Measurements from ENCODE around the gene CHL1.

Gene CHL1

GRCh38 chr3:418239-418929, 221.8 kb downstream of the CHL1 start:
- no peaks in the 10 kb centered on the region for H3K4me1 ChIP-seq (ENCODE audit: insufficient read depth, low read length)
- ATAC-seq (ENCODE audit: insufficient read depth, low read depth) (no peak), DNase-seq (no peak)
- no peak overlapping the region for H3K4me2 ChIP-seq (ENCODE audit: insufficient read depth, low read length)
- no peaks in the 10 kb centered on the region for H3K36me3 ChIP-seq (ENCODE audit: insufficient read depth, low read length)
- H4K20me1 ChIP-seq (ENCODE audit: insufficient read depth, low read length) = no peaks in the 10 kb centered on the region
- H3K4me3 ChIP-seq (ENCODE audit: low read depth in 1 of 2, low read length in 2 of 2) = no peak overlapping the region
- H2AFZ ChIP-seq (ENCODE audit: low read depth, low read length) = no peak overlapping the region
- H3K27me3 ChIP-seq (ENCODE audit: insufficient read depth, low read length, poor library complexity) = no peaks in the 10 kb centered on the region
- no peaks in the 10 kb centered on the region for H3K79me2 ChIP-seq (ENCODE audit: insufficient read depth, low read length)
- TF ChIP-seq, protein P1, sequence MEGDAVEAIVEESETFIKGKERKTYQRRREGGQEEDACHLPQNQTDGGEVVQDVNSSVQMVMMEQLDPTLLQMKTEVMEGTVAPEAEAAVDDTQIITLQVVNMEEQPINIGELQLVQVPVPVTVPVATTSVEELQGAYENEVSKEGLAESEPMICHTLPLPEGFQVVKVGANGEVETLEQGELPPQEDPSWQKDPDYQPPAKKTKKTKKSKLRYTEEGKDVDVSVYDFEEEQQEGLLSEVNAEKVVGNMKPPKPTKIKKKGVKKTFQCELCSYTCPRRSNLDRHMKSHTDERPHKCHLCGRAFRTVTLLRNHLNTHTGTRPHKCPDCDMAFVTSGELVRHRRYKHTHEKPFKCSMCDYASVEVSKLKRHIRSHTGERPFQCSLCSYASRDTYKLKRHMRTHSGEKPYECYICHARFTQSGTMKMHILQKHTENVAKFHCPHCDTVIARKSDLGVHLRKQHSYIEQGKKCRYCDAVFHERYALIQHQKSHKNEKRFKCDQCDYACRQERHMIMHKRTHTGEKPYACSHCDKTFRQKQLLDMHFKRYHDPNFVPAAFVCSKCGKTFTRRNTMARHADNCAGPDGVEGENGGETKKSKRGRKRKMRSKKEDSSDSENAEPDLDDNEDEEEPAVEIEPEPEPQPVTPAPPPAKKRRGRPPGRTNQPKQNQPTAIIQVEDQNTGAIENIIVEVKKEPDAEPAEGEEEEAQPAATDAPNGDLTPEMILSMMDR (IDR thresholded peaks at IDR 0.05; ENCODE audit: borderline replicate concordance, extremely low read depth, low read length, poor library complexity, severe bottlenecking) = no peak
- TF ChIP-seq EZH2 (IDR thresholded peaks at IDR 0.05; ENCODE audit: borderline replicate concordance, low read depth, low read length, severe bottlenecking) = no peak
- H3K27ac ChIP-seq (ENCODE audit: low read length) = no peak overlapping the region
- no peaks in the 10 kb centered on the region for H3K9me3 ChIP-seq (ENCODE audit: insufficient read depth, low read length, severe bottlenecking)
- H3K9ac ChIP-seq (ENCODE audit: low read depth, low read length) = no peak overlapping the region

GRCh38 chr3:420584-420983, 224.0 kb downstream of the CHL1 start:
- no peak overlapping the region for H3K9ac ChIP-seq (ENCODE audit: low read depth, low read length)
- no peak overlapping the region for H3K4me2 ChIP-seq (ENCODE audit: insufficient read depth, low read length)
- H3K79me2 ChIP-seq (ENCODE audit: insufficient read depth, low read length) = no peaks in the 10 kb centered on the region
- H3K27ac ChIP-seq (ENCODE audit: low read length) = no peak overlapping the region
- H3K4me3 ChIP-seq (ENCODE audit: low read depth in 1 of 2, low read length in 2 of 2) = no peak overlapping the region
- H3K36me3 ChIP-seq (ENCODE audit: insufficient read depth, low read length) = no peaks in the 10 kb centered on the region
- H3K27me3 ChIP-seq (ENCODE audit: insufficient read depth, low read length, poor library complexity) = no peaks in the 10 kb centered on the region
- ATAC-seq (ENCODE audit: insufficient read depth, low read depth) = no peak
- no peaks in the 10 kb centered on the region for H3K9me3 ChIP-seq (ENCODE audit: insufficient read depth, low read length, severe bottlenecking)
- H4K20me1 ChIP-seq (ENCODE audit: insufficient read depth, low read length) = no peaks in the 10 kb centered on the region
- no peaks in the 10 kb centered on the region for H3K4me1 ChIP-seq (ENCODE audit: insufficient read depth, low read length)
- TF ChIP-seq EZH2 (IDR thresholded peaks at IDR 0.05; ENCODE audit: borderline replicate concordance, low read depth, low read length, severe bottlenecking) = no peak
- TF ChIP-seq, protein P1 (IDR thresholded peaks at IDR 0.05; ENCODE audit: borderline replicate concordance, extremely low read depth, low read length, poor library complexity, severe bottlenecking) = no peak
- no peak overlapping the region for H2AFZ ChIP-seq (ENCODE audit: low read depth, low read length)
- no peak for DNase-seq

- Histone ChIP-seq H3K36me3 (ENCODE audit: insufficient read depth, low read length) (no peaks in the 10 kb centered on the region), H3K4me1 (ENCODE audit: insufficient read depth, low read length) (no peaks in the 10 kb centered on the region), H3K27ac (ENCODE audit: low read length) (no peak overlapping the region), H3K79me2 (ENCODE audit: insufficient read depth, low read length) (no peaks in the 10 kb centered on the region), H3K9me3 (ENCODE audit: insufficient read depth, low read length, severe bottlenecking) (no peaks in the 10 kb centered on the region), H3K27me3 (ENCODE audit: insufficient read depth, low read length, poor library complexity) (no peaks in the 10 kb centered on the region), H3K4me3 (ENCODE audit: low read depth in 1 of 2, low read length in 2 of 2) (no peak overlapping the region), H4K20me1 (ENCODE audit: insufficient read depth, low read length) (no peaks in the 10 kb centered on the region), H3K4me2 (ENCODE audit: insufficient read depth, low read length) (no peak overlapping the region), H3K9ac (ENCODE audit: low read depth, low read length) (no peak overlapping the region), H2AFZ (ENCODE audit: low read depth, low read length) (no peak overlapping the region)
- no peak for DNase-seq
- TF ChIP-seq EZH2 (IDR thresholded peaks at IDR 0.05; ENCODE audit: borderline replicate concordance, low read depth, low read length, severe bottlenecking) = no peak
- TF ChIP-seq, protein P1 (IDR thresholded peaks at IDR 0.05; ENCODE audit: borderline replicate concordance, extremely low read depth, low read length, poor library complexity, severe bottlenecking) = no peak
- no peak for ATAC-seq (ENCODE audit: insufficient read depth, low read depth)
Measured at GRCh38 chr3:425079-425478, 228.5 kb downstream of the CHL1 start.

All from DND-41 (cell line).